Astrocyte (in vitro differentiated cells and primary cell): ENCODE data around the gene AUTS2.
"Not testable (repeated sequence)": the region's sequence is repeated elsewhere in the genome, so short reads cannot be mapped to it uniquely, and the experiment has no call there.

Experiments
- EZH2 ChIP-seq: IDR thresholded peaks from 2 replicates; pipeline ENCODE4 v1.6.1; 2012; ENCODE audit warnings: mild to moderate bottlenecking, low read length, inconsistent platforms; ENCODE audit not compliant: insufficient read depth
- TF ChIP-seq, protein P1 (sequence below): IDR thresholded peaks from 2 replicates; pipeline ENCODE4 v1.5.1; 2011; ENCODE audit warnings: low read depth, mild to moderate bottlenecking, inconsistent platforms, low read length, moderate library complexity; ENCODE audit not compliant: insufficient read depth

DNA sequence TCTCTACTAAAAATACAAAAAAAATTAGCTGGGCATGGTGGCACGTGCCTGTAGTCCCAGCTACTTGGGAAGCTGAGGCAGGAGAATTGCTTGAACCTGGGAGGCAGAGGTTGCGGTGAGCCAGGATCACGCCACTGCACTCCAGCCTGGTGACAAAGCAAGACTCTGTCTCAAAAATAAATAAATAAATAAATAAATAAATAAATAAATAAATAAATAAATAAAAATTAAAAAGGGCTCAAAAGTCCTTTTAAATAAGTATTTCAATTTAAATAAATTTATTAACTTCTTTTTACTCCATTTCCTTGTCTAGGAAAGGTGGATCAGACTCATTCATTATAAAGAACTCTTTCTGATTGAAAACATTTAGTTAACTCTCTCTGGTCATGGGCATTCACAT lies 766.1 kb downstream of the AUTS2 start:
- TF ChIP-seq, protein P1, sequence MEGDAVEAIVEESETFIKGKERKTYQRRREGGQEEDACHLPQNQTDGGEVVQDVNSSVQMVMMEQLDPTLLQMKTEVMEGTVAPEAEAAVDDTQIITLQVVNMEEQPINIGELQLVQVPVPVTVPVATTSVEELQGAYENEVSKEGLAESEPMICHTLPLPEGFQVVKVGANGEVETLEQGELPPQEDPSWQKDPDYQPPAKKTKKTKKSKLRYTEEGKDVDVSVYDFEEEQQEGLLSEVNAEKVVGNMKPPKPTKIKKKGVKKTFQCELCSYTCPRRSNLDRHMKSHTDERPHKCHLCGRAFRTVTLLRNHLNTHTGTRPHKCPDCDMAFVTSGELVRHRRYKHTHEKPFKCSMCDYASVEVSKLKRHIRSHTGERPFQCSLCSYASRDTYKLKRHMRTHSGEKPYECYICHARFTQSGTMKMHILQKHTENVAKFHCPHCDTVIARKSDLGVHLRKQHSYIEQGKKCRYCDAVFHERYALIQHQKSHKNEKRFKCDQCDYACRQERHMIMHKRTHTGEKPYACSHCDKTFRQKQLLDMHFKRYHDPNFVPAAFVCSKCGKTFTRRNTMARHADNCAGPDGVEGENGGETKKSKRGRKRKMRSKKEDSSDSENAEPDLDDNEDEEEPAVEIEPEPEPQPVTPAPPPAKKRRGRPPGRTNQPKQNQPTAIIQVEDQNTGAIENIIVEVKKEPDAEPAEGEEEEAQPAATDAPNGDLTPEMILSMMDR: not testable (repeated sequence)
- TF ChIP-seq EZH2: not testable (repeated sequence)
